Duodenal mucosa (tissue), 2 donors: ENCODE results near the gene TANGO2.

Experiments used
- H3K27ac ChIP-seq: one replicate; pipeline ENCODE4 v1.7.0; 2013; ENCODE audit warnings: low read depth, low read length
- H3K27me3 ChIP-seq, 2 donors: one replicate each; pipeline ENCODE4 v1.7.0; 2013; ENCODE audit warnings: low read length in 2 of 2, control low read depth in 1 of 2; ENCODE audit not compliant: insufficient read depth in 2 of 2, control insufficient read depth in 1 of 2
- H3K36me3 ChIP-seq, 2 donors: one replicate each; pipeline ENCODE4 v1.7.0; 2013; ENCODE audit warnings: low read length in 2 of 2, control low read depth in 1 of 2; ENCODE audit not compliant: insufficient read depth in 2 of 2, control insufficient read depth in 1 of 2
- H3K4me1 ChIP-seq, 2 donors: one replicate each; pipeline ENCODE4 v1.7.0; 2013; ENCODE audit warnings: low read length in 2 of 2, control low read depth in 1 of 2; ENCODE audit not compliant: insufficient read depth in 2 of 2, control insufficient read depth in 1 of 2
- H3K4me3 ChIP-seq, 2 donors: one replicate each; pipeline ENCODE4 v1.7.0; 2013; ENCODE audit warnings: low read length in 2 of 2, low read depth in 1 of 2
- H3K9ac ChIP-seq, 2 donors: one replicate each; pipeline ENCODE4 v1.7.0; 2013; ENCODE audit warnings: low read length in 2 of 2, low read depth in 1 of 2
- H3K9me3 ChIP-seq, 2 donors: one replicate each; pipeline ENCODE4 v1.7.0; 2013; ENCODE audit warnings: low read length in 2 of 2, control low read depth in 1 of 2; ENCODE audit not compliant: control insufficient read depth in 1 of 2

Gene TANGO2

DNA sequence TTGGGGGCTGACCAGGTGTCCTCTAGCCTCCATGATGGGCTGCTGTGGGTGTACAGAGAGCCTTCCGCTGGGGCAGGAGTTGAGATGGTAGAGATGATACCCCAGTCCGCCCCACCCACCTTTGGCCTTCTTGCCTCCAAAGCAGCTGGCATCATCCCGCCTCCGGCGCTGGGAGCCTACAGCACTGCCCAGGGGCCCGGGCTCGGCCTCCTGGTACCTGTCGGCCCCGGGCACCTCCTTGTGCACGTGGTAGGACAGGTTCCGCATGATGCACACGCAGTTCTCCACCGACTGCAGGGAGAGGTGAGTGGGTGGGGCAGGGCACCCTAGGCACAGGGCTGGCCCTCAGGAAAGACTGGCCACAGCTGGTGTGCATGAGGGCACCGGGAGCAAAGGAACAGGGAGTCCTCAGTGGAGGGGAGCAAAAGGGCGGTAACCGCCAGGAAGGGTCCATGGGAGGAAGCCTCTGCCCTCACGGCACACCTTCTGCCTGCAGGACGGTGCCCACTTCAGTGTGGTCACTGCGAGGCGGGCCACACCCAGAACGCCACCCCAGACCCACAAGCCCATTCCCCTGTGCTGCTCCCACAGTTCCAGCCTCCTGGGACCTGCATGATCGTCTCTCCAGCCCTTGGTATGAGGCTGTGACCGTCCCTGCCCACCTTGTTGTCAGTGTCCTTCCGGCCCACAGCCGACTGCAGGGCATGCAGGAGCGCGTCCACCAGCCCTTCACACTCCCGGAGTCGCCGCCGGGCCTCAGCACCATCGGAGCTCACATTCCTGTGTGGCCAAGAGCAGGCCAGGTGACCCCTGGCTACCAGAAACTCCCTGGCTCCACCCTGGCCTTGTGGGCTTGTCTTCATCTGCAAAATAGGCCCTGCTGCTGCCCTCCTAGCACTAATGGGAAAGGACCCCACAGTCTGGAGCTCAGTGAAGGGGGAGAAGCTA lies 43.3 kb upstream of the TANGO2 start:
- Histone ChIP-seq H3K9me3 (no peaks in the 10 kb centered on the region), H3K4me1 (no peaks in the 10 kb centered on the region), H3K27me3 (no peaks in the 10 kb centered on the region), H3K4me3 (no peak overlapping the region), H3K9ac (no peak overlapping the region), H3K27ac (no peak overlapping the region), H3K36me3 (peaks cover 0 to 4% of the 10 kb centered on the region in 2 donors)

DNA sequence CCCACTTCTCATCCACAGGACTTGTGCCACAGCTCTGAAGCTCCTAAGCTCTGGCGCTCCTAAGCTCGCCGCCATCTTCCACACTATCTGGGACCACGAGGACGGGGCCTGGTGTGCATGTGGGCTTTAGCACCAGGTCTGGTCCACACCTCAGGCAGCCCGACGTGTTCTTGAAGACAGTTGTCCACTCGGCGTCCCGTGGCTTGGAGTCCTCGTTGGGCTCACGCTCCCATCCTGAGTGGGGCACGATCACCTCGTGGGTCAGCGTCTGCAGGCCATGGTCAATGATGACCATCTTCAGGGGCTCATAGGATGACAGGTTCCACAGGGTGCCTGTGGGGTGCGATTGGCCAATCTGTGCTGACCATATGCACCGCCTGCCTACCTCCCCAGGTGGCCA lies 42.2 kb upstream of the TANGO2 start:
- H3K27ac ChIP-seq, result no peak overlapping the region
- H3K9ac ChIP-seq, result no peak overlapping the region
- H3K27me3 ChIP-seq, result no peaks in the 10 kb centered on the region
- no peaks in the 10 kb centered on the region for H3K9me3 ChIP-seq
- H3K4me1 ChIP-seq, result no peaks in the 10 kb centered on the region
- H3K4me3 ChIP-seq, result no peak overlapping the region
- peaks cover 0 to 4% of the 10 kb centered on the region in 2 donors for H3K36me3 ChIP-seq

DNA sequence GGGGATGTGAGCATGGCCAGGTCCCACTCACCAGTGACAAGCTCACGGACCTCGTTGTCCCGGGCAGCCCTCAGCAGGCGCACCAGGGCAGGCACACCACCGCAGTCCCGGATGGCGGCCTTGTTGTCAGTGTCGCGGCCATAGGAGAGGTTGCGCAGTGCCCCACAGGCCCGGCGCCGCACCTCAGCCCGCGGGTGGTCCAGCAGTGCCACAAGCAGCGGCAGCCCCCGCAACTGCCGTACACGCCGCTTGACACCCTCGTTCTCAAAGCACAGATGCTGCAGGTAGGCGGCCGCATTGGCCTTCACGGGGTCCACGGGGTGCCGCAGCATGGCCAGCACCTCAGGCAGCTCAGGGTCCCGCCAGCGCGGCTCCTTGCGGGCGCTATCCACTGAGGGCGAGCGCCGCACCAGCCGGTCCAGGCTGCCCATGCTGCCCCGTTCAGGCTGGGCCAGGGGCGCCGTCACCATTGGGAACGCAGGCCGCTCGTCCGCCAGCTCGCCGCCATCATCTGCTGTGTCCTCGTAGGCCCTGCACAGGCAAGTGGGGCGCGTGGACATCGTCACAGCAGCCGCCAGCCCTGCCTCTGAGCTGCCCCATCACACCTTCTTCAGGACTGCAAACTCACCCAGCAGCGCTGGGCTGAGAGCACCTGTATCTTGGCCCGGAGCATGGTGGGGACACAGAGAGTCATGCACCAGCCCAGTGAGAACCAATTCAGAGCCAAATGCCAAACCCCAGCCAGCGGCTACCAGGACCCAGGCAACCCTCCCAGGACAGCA lies 41.0 kb upstream of the TANGO2 start:
- no peak overlapping the region for H3K9ac ChIP-seq
- H3K4me3 ChIP-seq, result no peak overlapping the region
- H3K4me1 ChIP-seq, result peaks cover 0 to 4% of the 10 kb centered on the region in 2 donors
- peaks cover 0 to 4% of the 10 kb centered on the region in 2 donors for H3K36me3 ChIP-seq
- no peak overlapping the region for H3K27ac ChIP-seq
- H3K9me3 ChIP-seq, result no peaks in the 10 kb centered on the region
- H3K27me3 ChIP-seq, result no peaks in the 10 kb centered on the region

DNA sequence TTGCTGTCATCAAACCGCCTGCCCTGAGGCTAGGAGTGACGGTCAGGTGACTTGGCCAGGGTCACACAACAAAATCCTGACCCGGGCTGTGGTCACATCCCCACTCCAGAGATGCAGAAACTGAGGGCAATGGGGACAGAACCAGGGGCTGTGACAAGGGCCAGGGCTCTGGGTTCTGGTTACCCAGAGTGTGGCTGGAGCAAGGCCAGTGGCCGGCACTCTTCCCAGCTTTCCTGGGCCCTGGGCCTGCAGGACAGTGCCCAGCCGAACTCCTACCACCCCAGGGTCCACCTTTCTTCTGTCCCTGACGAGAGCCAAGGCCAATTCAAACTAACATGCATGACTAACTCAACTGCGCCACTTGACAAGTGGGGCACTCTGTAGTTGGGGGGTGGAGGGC lies 40.1 kb upstream of the TANGO2 start:
- Histone ChIP-seq H3K36me3 (peaks cover 0 to 4% of the 10 kb centered on the region in 2 donors), H3K9ac (no peak overlapping the region), H3K27me3 (no peaks in the 10 kb centered on the region), H3K4me3 (no peak overlapping the region), H3K9me3 (no peaks in the 10 kb centered on the region), H3K27ac (no peak overlapping the region), H3K4me1 (peaks cover 2 to 4% of the 10 kb centered on the region in 2 donors)

DNA sequence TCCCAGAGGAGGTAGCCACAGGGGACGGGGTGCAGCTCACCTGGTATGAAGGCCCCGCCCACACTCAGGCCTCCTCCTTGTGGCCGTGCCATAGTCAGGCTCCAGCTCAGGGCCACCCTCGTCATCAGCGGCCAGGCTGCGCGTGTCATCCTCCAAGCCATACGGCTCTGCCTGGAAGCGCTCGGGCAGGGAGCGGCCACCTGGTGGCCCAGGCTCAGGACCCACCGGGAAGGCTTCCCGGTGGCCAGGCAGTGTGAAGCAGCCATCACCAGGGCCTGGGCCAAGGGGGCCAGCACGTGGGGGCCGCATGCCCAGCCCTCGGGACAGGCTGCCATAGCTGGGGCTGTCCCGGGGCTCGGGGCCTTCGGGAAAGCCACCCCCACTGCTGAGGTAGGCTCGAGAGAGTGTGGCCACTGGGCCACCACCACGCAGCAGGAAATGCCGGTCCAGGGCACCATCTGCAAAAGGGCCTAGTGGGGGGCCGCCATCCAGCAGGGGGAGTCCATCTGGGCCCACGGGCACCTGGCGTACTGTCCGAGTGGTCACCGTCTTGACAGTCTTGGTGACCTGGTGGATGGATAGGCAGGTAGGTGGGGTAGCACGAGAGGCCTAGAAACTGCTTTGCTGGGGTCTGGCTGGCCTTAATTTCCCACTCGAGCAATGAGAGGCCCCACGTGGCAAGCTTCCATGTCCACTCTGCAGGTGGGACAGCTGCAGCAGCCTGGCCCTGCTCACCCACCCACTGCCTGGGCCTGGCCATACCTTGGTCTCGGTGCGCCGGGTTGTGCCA lies 39.5 kb upstream of the TANGO2 start:
- H3K9ac ChIP-seq, result no peak overlapping the region
- peaks cover 8 to 9% of the 10 kb centered on the region in 2 donors for H3K4me1 ChIP-seq
- no peak overlapping the region for H3K4me3 ChIP-seq
- H3K9me3 ChIP-seq, result no peaks in the 10 kb centered on the region
- peaks cover 0 to 4% of the 10 kb centered on the region in 2 donors for H3K36me3 ChIP-seq
- no peaks in the 10 kb centered on the region for H3K27me3 ChIP-seq
- no peak overlapping the region for H3K27ac ChIP-seq

DNA sequence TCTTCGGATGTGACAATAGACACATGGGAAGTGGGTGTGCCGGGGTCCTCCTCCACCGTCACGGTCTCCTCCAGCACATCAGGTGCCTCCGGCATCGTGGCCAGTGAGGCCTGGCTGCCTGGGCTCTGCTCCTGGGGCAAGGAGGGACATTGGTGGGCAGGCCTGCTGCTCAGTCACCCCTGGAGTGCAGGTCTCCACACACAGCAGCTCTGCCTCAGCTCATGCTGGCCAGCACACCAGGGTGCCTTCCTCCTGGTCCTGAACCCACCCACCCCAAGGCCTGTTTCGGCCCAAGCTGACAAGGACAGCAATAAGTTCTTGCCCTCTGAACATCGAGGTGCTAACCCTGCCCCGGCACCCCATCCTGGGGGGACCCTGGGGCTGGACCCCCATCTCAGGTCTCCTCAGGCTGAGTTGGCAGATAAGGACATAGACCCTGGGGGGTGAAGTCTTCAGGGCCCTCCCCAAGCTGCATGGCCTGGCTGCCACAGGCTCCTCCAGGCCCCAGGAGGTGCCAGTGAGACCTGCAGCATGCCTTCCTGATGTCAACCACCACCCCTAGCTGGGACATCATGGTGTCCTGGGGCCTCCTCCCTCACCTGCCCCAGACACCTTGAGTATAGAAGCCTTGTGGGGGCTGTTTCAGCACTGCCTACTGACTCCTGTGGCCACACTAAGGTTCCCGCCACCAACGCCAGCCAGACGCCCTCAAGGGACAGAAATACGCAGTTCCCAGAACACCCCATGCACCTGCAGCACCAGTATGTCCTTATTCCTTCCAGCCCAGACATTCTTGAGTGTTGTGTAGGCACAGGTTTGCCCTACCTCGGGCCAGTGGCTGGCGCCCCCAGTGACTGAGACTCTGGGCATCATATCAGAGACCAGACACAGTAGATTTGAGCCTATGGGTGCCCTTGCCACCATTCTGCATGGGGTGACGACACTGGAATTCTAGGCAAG lies 38.7 kb upstream of the TANGO2 start:
- H3K27ac ChIP-seq, result no peak overlapping the region
- H3K4me3 ChIP-seq, result no peak overlapping the region
- H3K4me1 ChIP-seq, result peaks cover 11 to 14% of the 10 kb centered on the region in 2 donors
- no peaks in the 10 kb centered on the region for H3K9me3 ChIP-seq
- H3K27me3 ChIP-seq, result no peaks in the 10 kb centered on the region
- peaks cover 0 to 4% of the 10 kb centered on the region in 2 donors for H3K36me3 ChIP-seq
- H3K9ac ChIP-seq, result no peak overlapping the region

DNA sequence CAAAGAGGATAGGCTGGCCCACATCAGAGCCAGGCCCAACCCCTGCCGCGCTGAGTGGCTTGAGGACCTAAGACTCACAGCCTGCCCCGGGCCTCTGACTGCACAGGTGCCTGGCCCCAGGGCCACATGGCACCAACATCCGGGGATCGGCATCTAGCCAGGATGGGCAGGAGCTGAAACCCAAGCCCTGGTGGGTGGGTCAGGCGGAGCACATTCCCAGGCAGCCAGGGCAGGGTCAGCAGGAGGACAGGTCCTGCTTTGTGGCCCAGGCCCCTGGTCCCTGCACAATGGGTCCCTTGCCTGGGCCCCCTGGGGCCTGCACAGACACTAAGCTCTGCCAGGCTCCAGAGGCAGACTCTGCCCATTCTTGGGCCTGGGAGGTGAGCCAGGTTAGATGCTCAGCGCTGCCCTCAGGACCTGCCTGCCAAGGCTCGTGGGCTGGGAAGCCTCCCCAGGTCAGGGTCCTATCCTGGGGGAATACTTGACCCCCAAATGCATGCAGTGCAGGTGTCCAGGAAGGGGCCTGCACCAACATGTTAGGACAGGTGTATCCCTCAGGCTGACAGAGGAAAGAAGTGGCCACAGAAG lies 37.8 kb upstream of the TANGO2 start:
- Histone ChIP-seq H3K36me3 (peaks cover 0 to 4% of the 10 kb centered on the region in 2 donors), H3K4me1 (peaks cover 11 to 14% of the 10 kb centered on the region in 2 donors), H3K27me3 (no peaks in the 10 kb centered on the region), H3K4me3 (no peak overlapping the region), H3K9ac (no peak overlapping the region), H3K9me3 (no peaks in the 10 kb centered on the region), H3K27ac (no peak overlapping the region)

DNA sequence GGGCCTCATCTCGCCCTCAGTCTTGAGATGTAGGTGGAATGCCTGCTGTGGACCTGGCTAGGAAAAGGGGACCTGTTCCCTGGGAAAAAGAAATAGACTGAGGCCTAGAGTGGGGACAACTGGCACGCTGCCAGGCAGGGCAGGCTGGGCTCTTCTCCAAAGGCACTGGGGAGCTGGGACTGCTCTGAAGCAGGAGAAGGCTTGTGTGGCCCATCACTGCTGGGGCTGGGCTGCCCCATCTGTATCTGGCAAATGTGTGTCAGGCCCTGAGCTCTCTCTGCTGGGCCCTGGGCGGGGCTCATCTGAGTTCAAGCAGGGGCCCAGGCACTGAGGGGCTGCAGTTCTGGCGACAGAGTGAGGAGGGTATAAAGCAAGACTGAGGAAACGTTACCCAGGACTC lies 37.2 kb upstream of the TANGO2 start:
- no peak overlapping the region for H3K9ac ChIP-seq

More for the DNA sequence above, 37.2 kb upstream of the TANGO2 start:
- Histone ChIP-seq H3K36me3 (peaks cover 0 to 4% of the 10 kb centered on the region in 2 donors), H3K9me3 (no peaks in the 10 kb centered on the region), H3K4me1 (peaks cover 11 to 14% of the 10 kb centered on the region in 2 donors), H3K27ac (no peak overlapping the region), H3K27me3 (no peaks in the 10 kb centered on the region), H3K4me3 (no peak overlapping the region)
